PC-9 (cell line): ENCODE results near the gene GAPDHS. TPM values are rescaled to one million over a fixed set of nuclear protein-coding genes. Genes with fewer than 3 reads are reported as not detected.

Source experiments
- BruUV-seq: library from RNA; stranded (reverse); fragments of 400-500 nt; replicated peaks from 2 replicates; lab custom pipeline; 2021; lab: Mats Ljungman, UMichigan
- CTCF ChIA-PET: fragments of 300-600 bp; sonication (Branson Sonifier 250); formaldehyde crosslinking; loops from one replicate; lab custom pipeline; 2022; ENCODE audit warnings: antibody characterized with exemption; lab: Charles Lee
- POLR2A ChIA-PET: fragments of 300-600 bp; sonication (Branson Sonifier 250); formaldehyde crosslinking; loops from one replicate; lab custom pipeline; 2022; ENCODE audit warnings: antibody characterized with exemption; ENCODE audit not compliant: unreplicated experiment; lab: Charles Lee
- DNase-seq, 2 experiments: peaks; one replicate each; pipeline versions ENCODE4 v3.0.0 to v3.0.0-alpha.2; 2015 to 2022; ENCODE audit warnings: mixed read lengths in 1 of 2
- H2AFZ ChIP-seq: fragments of 200-600 bp; sonication (generic); 2 replicates; pipeline ENCODE4 v1.8.1; 2017; ENCODE audit warnings: antibody characterized with exemption
- H3F3A ChIP-seq: fragments of 200-600 bp; sonication (generic); 2 replicates; pipeline ENCODE4 v1.8.1; 2017; ENCODE audit warnings: antibody characterized with exemption, mild to moderate bottlenecking, low read depth; ENCODE audit not compliant: insufficient read depth
- H3K27ac ChIP-seq: fragments of 200-600 bp; sonication (generic); 2 replicates; pipeline ENCODE4 v1.6.1; 2016; ENCODE audit warnings: mixed run types
- H3K27me3 ChIP-seq: fragments of 200-600 bp; sonication (generic); 2 replicates; pipeline ENCODE4 v1.6.1; 2016; ENCODE audit warnings: low read depth, mixed run types; ENCODE audit not compliant: insufficient read depth
- H3K36me3 ChIP-seq: fragments of 200-600 bp; sonication (generic); 2 replicates; pipeline ENCODE4 v1.6.1; 2016; ENCODE audit warnings: low read depth, mixed run types
- H3K4me1 ChIP-seq: fragments of 200-600 bp; sonication (generic); replicated peaks from 2 replicates; pipeline ENCODE4 v1.6.1; 2016; ENCODE audit warnings: mixed run types; ENCODE audit not compliant: insufficient read depth
- H3K4me2 ChIP-seq: fragments of 200-600 bp; sonication (generic); 2 replicates; pipeline ENCODE4 v1.6.1; 2017; ENCODE audit warnings: mixed run types
- H3K4me3 ChIP-seq: fragments of 200-600 bp; sonication (generic); 2 replicates; pipeline ENCODE4 v1.6.1; 2016; ENCODE audit warnings: mixed run types
- H3K79me2 ChIP-seq: fragments of 200-600 bp; sonication (generic); 2 replicates; pipeline ENCODE4 v1.6.1; 2017; ENCODE audit warnings: low read depth, mixed run types
- H3K9me2 ChIP-seq: fragments of 200-600 bp; sonication (generic); 2 replicates; pipeline ENCODE4 v1.8.1; 2017; ENCODE audit warnings: mild to moderate bottlenecking; ENCODE audit not compliant: insufficient read depth
- H3K9me3 ChIP-seq: fragments of 200-600 bp; sonication (generic); 2 replicates; pipeline ENCODE4 v1.8.1; 2016; ENCODE audit warnings: low read depth; ENCODE audit not compliant: insufficient read depth
- H4K20me1 ChIP-seq: fragments of 200-600 bp; sonication (generic); 2 replicates; pipeline ENCODE4 v1.8.1; 2017; ENCODE audit not compliant: insufficient read depth
- EZH2 ChIP-seq: fragments of 200-600 bp; sonication (generic); IDR thresholded peaks from 2 replicates; pipeline ENCODE4 v1.8.0; 2017; ENCODE audit warnings: antibody characterized with exemption, low read depth
- intact Hi-C: fragments of 100-400 bp; cut with micrococcal nuclease; formaldehyde crosslinking; loops from one replicate; pipeline ENCODE4 v1.10.0; 2022; ENCODE audit not compliant: unreplicated experiment
- total RNA-seq: library from RNA; stranded (reverse); gene quantifications from 2 replicates; pipeline ENCODE4 v1.2.3, GENCODE V29; 2021
- TF ChIP-seq, protein P1 (sequence below): fragments of 200-600 bp; sonication (generic); conservative IDR thresholded peaks from 2 replicates; pipeline ENCODE4 v1.6.1; 2017; ENCODE audit warnings: mixed run types, antibody characterized with exemption, mild to moderate bottlenecking, moderate library complexity

The GAPDHS gene
- total RNA-seq, 1 experiment from 2014 or later = not detected

DNA sequence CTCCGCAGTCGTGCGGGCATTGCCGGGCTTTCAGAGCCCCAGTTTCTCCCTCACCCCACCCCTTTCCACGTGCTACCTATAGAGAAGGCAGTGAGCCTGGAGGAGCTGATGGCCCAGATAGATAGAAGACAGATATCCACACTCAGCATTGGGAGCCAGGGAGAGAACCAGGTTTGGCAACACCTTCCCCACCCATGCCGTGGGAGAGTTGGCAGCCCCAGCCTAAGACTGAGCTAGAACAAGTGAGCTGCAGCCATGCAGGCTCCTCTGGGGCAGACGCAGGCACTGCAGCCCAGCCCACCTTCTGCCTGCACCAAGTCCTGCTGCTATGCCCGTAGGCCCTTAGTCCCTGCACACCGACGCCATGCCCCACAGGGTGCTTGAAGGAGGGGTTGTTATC lies 32.6 kb upstream of the GAPDHS start:
- intact Hi-C loops = no loop called here
- no peaks in the 10 kb centered on the region for H3K9me3 ChIP-seq
- no peaks in the 10 kb centered on the region for H3K27me3 ChIP-seq
- H3K4me2 ChIP-seq = no peak overlapping the region
- BruUV-seq = no TSS peak
- H4K20me1 ChIP-seq = no peaks in the 10 kb centered on the region; the same call in 1 of the 2 replicates
- CTCF ChIA-PET = no interaction called here
- POLR2A ChIA-PET = no interaction called here
- H3K4me3 ChIP-seq = no peak overlapping the region
- peaks cover 6% of the 10 kb centered on the region; the same call in 1 of the 2 replicates for H3K36me3 ChIP-seq
- H3K9me2 ChIP-seq = no peaks in the 10 kb centered on the region
- peaks cover 6% of the 10 kb centered on the region; the same call in 1 of the 2 replicates for H3F3A ChIP-seq
- no peak for TF ChIP-seq EZH2
- TF ChIP-seq, protein P1, sequence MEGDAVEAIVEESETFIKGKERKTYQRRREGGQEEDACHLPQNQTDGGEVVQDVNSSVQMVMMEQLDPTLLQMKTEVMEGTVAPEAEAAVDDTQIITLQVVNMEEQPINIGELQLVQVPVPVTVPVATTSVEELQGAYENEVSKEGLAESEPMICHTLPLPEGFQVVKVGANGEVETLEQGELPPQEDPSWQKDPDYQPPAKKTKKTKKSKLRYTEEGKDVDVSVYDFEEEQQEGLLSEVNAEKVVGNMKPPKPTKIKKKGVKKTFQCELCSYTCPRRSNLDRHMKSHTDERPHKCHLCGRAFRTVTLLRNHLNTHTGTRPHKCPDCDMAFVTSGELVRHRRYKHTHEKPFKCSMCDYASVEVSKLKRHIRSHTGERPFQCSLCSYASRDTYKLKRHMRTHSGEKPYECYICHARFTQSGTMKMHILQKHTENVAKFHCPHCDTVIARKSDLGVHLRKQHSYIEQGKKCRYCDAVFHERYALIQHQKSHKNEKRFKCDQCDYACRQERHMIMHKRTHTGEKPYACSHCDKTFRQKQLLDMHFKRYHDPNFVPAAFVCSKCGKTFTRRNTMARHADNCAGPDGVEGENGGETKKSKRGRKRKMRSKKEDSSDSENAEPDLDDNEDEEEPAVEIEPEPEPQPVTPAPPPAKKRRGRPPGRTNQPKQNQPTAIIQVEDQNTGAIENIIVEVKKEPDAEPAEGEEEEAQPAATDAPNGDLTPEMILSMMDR = no peak
- H2AFZ ChIP-seq = no peak overlapping the region
- no peak for DNase-seq
- no peaks in the 10 kb centered on the region for H3K79me2 ChIP-seq
- H3K4me1 ChIP-seq = no peaks in the 10 kb centered on the region
- H3K27ac ChIP-seq = no peak overlapping the region

DNA sequence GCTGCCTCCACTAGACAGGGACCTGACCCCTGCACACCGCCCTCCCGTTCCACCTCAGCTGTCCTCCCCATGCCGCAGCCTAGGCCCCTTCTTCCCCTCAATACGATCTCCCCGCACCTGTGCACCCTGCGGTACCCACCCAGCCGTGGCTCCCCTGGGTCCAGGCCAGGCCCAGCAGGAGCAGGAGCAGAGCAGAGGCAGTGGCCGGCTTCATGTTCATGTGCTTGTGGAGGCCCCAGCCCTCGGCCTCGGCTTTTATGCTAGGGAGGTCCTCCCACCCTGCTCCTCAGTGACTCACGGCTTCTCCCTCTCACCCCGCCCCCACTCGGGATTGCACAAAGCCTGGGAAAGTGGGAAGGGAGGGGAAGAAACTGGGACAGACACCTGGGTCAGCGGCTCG lies 31.6 kb upstream of the GAPDHS start:
- CTCF ChIA-PET = no interaction called here

DNA sequence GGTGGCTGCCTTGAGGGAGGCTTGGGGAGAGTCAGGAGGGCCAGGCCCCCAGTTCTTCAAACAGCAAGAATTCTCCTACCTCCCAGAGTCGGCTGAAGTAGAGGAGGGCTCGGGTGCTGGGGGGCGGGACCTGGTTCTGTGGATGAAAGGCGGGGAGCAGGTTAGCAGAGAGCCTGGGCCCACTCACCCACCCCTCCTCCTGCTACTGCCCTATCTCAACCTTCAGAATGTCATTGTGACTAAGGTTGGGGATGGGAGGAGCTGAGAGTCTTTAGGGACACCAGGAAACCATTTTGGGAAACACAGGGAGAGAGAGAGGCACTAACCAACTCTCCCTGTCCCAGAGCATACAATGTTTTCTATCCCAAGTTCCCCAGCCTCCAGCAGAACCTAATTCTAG lies 30.5 kb upstream of the GAPDHS start:
- Histone ChIP-seq H3K36me3 (peaks cover 8% of the 10 kb centered on the region; the same call in 1 of the 2 replicates), H3K9me2 (no peaks in the 10 kb centered on the region), H3K79me2 (peaks cover 5% of the 10 kb centered on the region; the same call in 1 of the 2 replicates), H3K4me2 (no peak overlapping the region), H3K27me3 (no peaks in the 10 kb centered on the region), H3K27ac (no peak overlapping the region), H3F3A (no peaks in the 10 kb centered on the region; the same call in 1 of the 2 replicates), H3K4me3 (no peak overlapping the region), H3K4me1 (no peaks in the 10 kb centered on the region), H4K20me1 (peaks cover under 1% of the 10 kb centered on the region; the same call in 1 of the 2 replicates), H2AFZ (no peak overlapping the region), H3K9me3 (no peaks in the 10 kb centered on the region)
- no peak for TF ChIP-seq EZH2
- TF ChIP-seq, protein P1 = no peak
- intact Hi-C loops = no loop called here
- no peak for DNase-seq
- no TSS peak for BruUV-seq
- ChIA-PET POLR2A (no interaction called here), CTCF (no interaction called here)

More for the DNA sequence above, 31.6 kb upstream of the GAPDHS start:
- TF ChIP-seq EZH2 = no peak
- TF ChIP-seq, protein P1 = no peak
- H2AFZ ChIP-seq = no peak overlapping the region
- H3K4me1 ChIP-seq = no peaks in the 10 kb centered on the region
- H4K20me1 ChIP-seq = no peaks in the 10 kb centered on the region; the same call in 1 of the 2 replicates
- no peaks in the 10 kb centered on the region for H3K9me3 ChIP-seq
- intact Hi-C loops = no loop called here
- H3K27me3 ChIP-seq = no peaks in the 10 kb centered on the region
- H3F3A ChIP-seq = peaks cover 3% of the 10 kb centered on the region; the same call in 1 of the 2 replicates
- H3K27ac ChIP-seq = no peak overlapping the region
- H3K4me3 ChIP-seq = no peak overlapping the region
- peaks cover 8% of the 10 kb centered on the region; the same call in 1 of the 2 replicates for H3K36me3 ChIP-seq
- H3K4me2 ChIP-seq = no peak overlapping the region
- no TSS peak for BruUV-seq
- H3K9me2 ChIP-seq = no peaks in the 10 kb centered on the region
- POLR2A ChIA-PET = no interaction called here
- H3K79me2 ChIP-seq = no peaks in the 10 kb centered on the region
- no peak for DNase-seq
